Ascending aorta (tissue), 2 donors: Measurements from ENCODE around the gene ETV1. TPM values are rescaled to one million over a fixed set of nuclear protein-coding genes. Genes with fewer than 3 reads are reported as not detected.

Experiments used
- DNase-seq, 2 donors: peaks; one replicate each; pipeline ENCODE4 v3.0.0-alpha.2; 2019; ENCODE audit warnings: low spot score in 2 of 2
- H3K27ac ChIP-seq, 2 donors: fragments of 200-600 bp; sonication (generic); one replicate each; pipeline ENCODE4 v1.5.1; 2016 to 2017; ENCODE audit warnings: mild to moderate bottlenecking in 1 of 2
- H3K27me3 ChIP-seq: fragments of 200-600 bp; sonication (generic); one replicate; pipeline ENCODE4 v1.5.1; 2017
- H3K36me3 ChIP-seq, 2 donors: fragments of 200-600 bp; sonication (generic); one replicate each; pipeline ENCODE4 v1.5.1; 2016
- H3K4me1 ChIP-seq, 2 donors: fragments of 200-600 bp; sonication (generic); one replicate each; pipeline ENCODE4 v1.5.1; 2016 to 2017; ENCODE audit warnings: mild to moderate bottlenecking in 1 of 2
- H3K4me3 ChIP-seq, 2 donors: fragments of 200-600 bp; sonication (generic); one replicate each; pipeline ENCODE4 v1.5.1; 2016 to 2017; ENCODE audit warnings: mild to moderate bottlenecking in 1 of 2
- H3K9me3 ChIP-seq, 2 donors: fragments of 200-600 bp; sonication (generic); one replicate each; pipeline ENCODE4 v1.5.1; 2016
- intact Hi-C: fragments of 100-400 bp; cut with DNase I; formaldehyde crosslinking; loops from one replicate; pipeline ENCODE4 v1.15.1; 2023
- total RNA-seq: library from RNA; depleted of rRNA; stranded (reverse); fragments of >200 nt; gene quantifications from one replicate; pipeline ENCODE4 v1.1.0, GENCODE V29; 2016
- TF ChIP-seq, protein P1 (sequence below), 3 experiments: fragments of 200-600 bp in 2 of 3; fragments of 450-650 bp in 1 of 3; sonication (generic) in 2 of 3; IDR thresholded peaks; one replicate each; pipeline ENCODE4 v1.5.1; 2016 to 2019; ENCODE audit warnings: antibody characterized with exemption in 3 of 3, mild to moderate bottlenecking in 1 of 3, moderate library complexity in 1 of 3

Gene ETV1
- total RNA-seq, 1 donor from 2014 or later, result 5.3 TPM

DNA sequence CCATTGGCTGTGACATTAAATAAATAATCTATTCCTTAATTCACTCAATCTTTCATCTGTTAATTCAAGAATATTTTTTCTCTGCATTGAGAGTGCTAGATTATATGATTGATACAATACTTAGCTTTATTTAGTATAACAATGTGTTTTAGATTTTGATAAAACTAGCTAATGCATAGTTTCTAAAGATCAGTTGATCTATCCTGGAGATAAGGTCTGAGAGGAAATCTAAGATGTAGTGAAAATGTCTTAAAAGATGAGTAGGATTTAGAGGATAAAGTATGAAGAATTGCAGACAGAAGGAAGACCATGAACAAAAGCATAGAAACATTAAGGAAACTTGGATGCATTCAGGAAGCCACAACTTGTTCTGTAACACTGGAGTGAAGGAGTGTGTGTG lies 110.3 kb downstream of the ETV1 start:
- H3K27me3 ChIP-seq, result no peaks in the 10 kb centered on the region
- DNase-seq, result no peak
- no peaks in the 10 kb centered on the region for H3K36me3 ChIP-seq
- no peak overlapping the region for H3K27ac ChIP-seq
- no peaks in the 10 kb centered on the region for H3K9me3 ChIP-seq
- TF ChIP-seq, protein P1, sequence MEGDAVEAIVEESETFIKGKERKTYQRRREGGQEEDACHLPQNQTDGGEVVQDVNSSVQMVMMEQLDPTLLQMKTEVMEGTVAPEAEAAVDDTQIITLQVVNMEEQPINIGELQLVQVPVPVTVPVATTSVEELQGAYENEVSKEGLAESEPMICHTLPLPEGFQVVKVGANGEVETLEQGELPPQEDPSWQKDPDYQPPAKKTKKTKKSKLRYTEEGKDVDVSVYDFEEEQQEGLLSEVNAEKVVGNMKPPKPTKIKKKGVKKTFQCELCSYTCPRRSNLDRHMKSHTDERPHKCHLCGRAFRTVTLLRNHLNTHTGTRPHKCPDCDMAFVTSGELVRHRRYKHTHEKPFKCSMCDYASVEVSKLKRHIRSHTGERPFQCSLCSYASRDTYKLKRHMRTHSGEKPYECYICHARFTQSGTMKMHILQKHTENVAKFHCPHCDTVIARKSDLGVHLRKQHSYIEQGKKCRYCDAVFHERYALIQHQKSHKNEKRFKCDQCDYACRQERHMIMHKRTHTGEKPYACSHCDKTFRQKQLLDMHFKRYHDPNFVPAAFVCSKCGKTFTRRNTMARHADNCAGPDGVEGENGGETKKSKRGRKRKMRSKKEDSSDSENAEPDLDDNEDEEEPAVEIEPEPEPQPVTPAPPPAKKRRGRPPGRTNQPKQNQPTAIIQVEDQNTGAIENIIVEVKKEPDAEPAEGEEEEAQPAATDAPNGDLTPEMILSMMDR (IDR thresholded peaks at IDR 0.05), result no peak
- intact Hi-C loops, result no loop called here
- no peaks in the 10 kb centered on the region for H3K4me1 ChIP-seq
- no peak overlapping the region for H3K4me3 ChIP-seq

DNA sequence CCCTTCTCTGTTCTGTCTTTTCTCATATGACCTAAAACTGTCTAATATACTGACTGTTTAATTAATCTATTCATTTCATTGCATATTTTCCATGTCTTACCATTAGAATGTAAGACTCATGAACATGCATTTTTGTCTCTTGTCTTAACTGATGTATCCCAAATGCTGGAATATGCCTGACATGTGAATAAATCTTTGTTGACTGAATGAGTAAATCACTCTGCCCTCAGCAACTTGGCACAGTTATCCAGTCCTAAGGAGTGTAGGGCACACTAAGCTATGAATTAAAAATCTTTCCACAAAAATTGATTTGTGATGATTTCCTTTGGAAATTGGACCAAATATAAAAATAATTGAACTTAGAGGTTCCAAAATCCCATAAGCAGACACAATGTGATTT lies 111.3 kb downstream of the ETV1 start:
- Histone ChIP-seq H3K27ac (no peak overlapping the region), H3K9me3 (no peaks in the 10 kb centered on the region), H3K4me3 (no peak overlapping the region), H3K4me1 (no peaks in the 10 kb centered on the region), H3K36me3 (no peaks in the 10 kb centered on the region), H3K27me3 (no peaks in the 10 kb centered on the region)
- no peak for DNase-seq
- TF ChIP-seq, protein P1 (IDR thresholded peaks at IDR 0.05), result no peak
- intact Hi-C loops, result no loop called here

GRCh38 chr7:13875496-13876074 lies 113.9 kb downstream of the ETV1 start:
- Histone ChIP-seq H3K27ac (no peak overlapping the region), H3K9me3 (no peaks in the 10 kb centered on the region), H3K4me1 (no peaks in the 10 kb centered on the region), H3K27me3 (no peaks in the 10 kb centered on the region), H3K36me3 (no peaks in the 10 kb centered on the region), H3K4me3 (no peak overlapping the region)
- no peak for DNase-seq
- TF ChIP-seq, protein P1 (IDR thresholded peaks at IDR 0.05), result no peak
- intact Hi-C loops, result no loop called here

DNA sequence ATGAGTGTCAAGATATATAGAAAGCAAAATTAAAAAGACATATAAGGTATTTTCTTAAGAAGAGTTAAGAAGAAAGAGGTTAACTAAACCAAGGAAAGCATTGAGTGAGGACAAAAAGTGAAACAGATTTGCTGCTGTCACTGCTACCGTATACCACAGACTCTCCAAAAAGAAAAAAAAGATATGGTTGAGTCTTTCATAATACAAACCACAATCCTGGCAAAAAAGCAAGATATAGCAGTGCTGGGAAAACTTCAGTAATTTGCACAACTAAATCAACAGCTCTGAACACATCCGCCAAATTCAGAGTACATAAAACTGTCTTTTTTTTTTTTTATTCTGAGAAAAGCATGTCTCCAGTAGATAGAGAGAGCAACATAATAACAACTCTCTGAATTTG lies 114.7 kb downstream of the ETV1 start:
- no peaks in the 10 kb centered on the region for H3K9me3 ChIP-seq
- no peaks in the 10 kb centered on the region for H3K36me3 ChIP-seq
- intact Hi-C loops, result no loop called here
- TF ChIP-seq, protein P1 (IDR thresholded peaks at IDR 0.05), result no peak
- no peaks in the 10 kb centered on the region for H3K4me1 ChIP-seq
- DNase-seq, result no peak
- H3K4me3 ChIP-seq, result no peak overlapping the region
- H3K27ac ChIP-seq, result no peak overlapping the region
- H3K27me3 ChIP-seq, result no peaks in the 10 kb centered on the region

GRCh38 chr7:13872709-13873108 lies 116.8 kb downstream of the ETV1 start:
- intact Hi-C loops, result no loop called here
- H3K27me3 ChIP-seq, result no peaks in the 10 kb centered on the region
- H3K4me1 ChIP-seq, result no peaks in the 10 kb centered on the region
- no peak overlapping the region for H3K4me3 ChIP-seq
- no peaks in the 10 kb centered on the region for H3K9me3 ChIP-seq
- DNase-seq, result no peak
- no peak overlapping the region for H3K27ac ChIP-seq
- no peaks in the 10 kb centered on the region for H3K36me3 ChIP-seq
- TF ChIP-seq, protein P1 (IDR thresholded peaks at IDR 0.05), result no peak

DNA sequence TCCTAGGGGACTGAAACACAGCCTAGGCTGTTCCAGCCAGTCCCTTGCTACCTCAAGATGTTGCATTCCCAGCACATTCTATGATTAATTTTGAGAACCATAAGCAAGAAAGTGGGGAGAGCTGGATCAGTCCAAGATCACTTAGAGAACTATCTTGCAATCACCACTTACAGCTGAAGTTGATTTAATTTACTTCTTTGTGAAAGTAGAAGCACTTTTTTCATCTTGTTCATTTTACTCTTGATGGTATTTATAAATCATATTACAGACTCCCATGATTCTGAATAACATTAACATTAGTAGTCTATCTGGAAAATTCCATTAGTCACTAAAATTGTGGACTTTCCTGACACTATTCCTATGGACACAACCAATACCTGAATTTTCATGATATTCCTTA lies 118.5 kb downstream of the ETV1 start:
- DNase-seq, result no peak
- Histone ChIP-seq H3K36me3 (no peaks in the 10 kb centered on the region), H3K9me3 (no peaks in the 10 kb centered on the region), H3K27ac (no peak overlapping the region), H3K27me3 (no peaks in the 10 kb centered on the region), H3K4me1 (no peaks in the 10 kb centered on the region), H3K4me3 (no peak overlapping the region)
- TF ChIP-seq, protein P1 (IDR thresholded peaks at IDR 0.05), result no peak
- intact Hi-C loops, result no loop called here
